H1 (cell line): ENCODE measurements around the gene RAD50.

Source experiments
- CTCF ChIP-seq, 3 experiments: IDR thresholded peaks; 1 replicate in 2 of 3; 2 replicates in 1 of 3; pipeline versions ENCODE4 v1.5.1 to v1.6.1; 2011; ENCODE audit warnings: low read length in 3 of 3, mild to moderate bottlenecking in 3 of 3, inconsistent platforms in 2 of 3, low read depth in 1 of 3, moderate library complexity in 1 of 3; ENCODE audit not compliant: insufficient read depth in 1 of 3; ENCODE audit errors: control extremely low read depth in 1 of 3
- EGR1 ChIP-seq: IDR thresholded peaks from 2 replicates; pipeline ENCODE4 v1.6.1; 2011; ENCODE audit warnings: low read depth, low read length, borderline replicate concordance
- EP300 ChIP-seq, 2 experiments: IDR thresholded peaks; 1 replicate in 1 of 2; 2 replicates in 1 of 2; pipeline ENCODE4 v1.6.1; 2011 to 2012; ENCODE audit warnings: low read depth in 2 of 2, low read length in 2 of 2, mild to moderate bottlenecking in 2 of 2, borderline replicate concordance in 1 of 2, inconsistent platforms in 1 of 2, moderate library complexity in 1 of 2
- FOSL1 ChIP-seq: IDR thresholded peaks from 2 replicates; pipeline ENCODE4 v1.6.1; 2011; ENCODE audit warnings: mild to moderate bottlenecking, low read depth, low read length, moderate library complexity; ENCODE audit not compliant: insufficient read depth
- JUN ChIP-seq: IDR thresholded peaks from 2 replicates; pipeline ENCODE4 v1.6.1; 2011; ENCODE audit warnings: low read depth, mild to moderate bottlenecking, improper control_type of control experiment, low read length
- MAFK ChIP-seq: IDR thresholded peaks from 2 replicates; pipeline ENCODE4 v1.6.1; 2012; ENCODE audit warnings: low read depth, mild to moderate bottlenecking, improper control_type of control experiment, low read length
- MAX ChIP-seq: IDR thresholded peaks from 2 replicates; pipeline ENCODE4 v1.6.1; 2012; ENCODE audit warnings: inconsistent platforms
- POLR2A ChIP-seq, 2 experiments: IDR thresholded peaks; 1 replicate in 1 of 2; 2 replicates in 1 of 2; pipeline ENCODE4 v1.6.1; 2011; ENCODE audit warnings: low read depth in 2 of 2, low read length in 2 of 2, mild to moderate bottlenecking in 2 of 2; ENCODE audit errors: control extremely low read depth in 1 of 2
- POLR2AphosphoS5 ChIP-seq: IDR thresholded peaks from 2 replicates; pipeline ENCODE4 v1.6.1; 2011; ENCODE audit warnings: low read depth, low read length
- RAD21 ChIP-seq, 2 experiments: IDR thresholded peaks in 1 of 2; conservative IDR thresholded peaks in 1 of 2; 2 replicates each; pipeline ENCODE4 v1.6.1; 2011; ENCODE audit warnings: low read depth in 2 of 2, low read length in 2 of 2, improper control_type of control experiment in 1 of 2, inconsistent platforms in 1 of 2, mild to moderate bottlenecking in 1 of 2, moderate library complexity in 1 of 2
- TBP ChIP-seq: IDR thresholded peaks from 2 replicates; pipeline ENCODE4 v1.6.1; 2011; ENCODE audit warnings: low read depth, low read length, improper control_type of control experiment
- TEAD4 ChIP-seq: IDR thresholded peaks from 2 replicates; pipeline ENCODE4 v1.6.1; 2012; ENCODE audit warnings: low read depth, low read length, inconsistent platforms, mixed read lengths
- YY1 ChIP-seq: IDR thresholded peaks from 2 replicates; pipeline ENCODE4 v1.6.1; 2011; ENCODE audit warnings: low read depth, mild to moderate bottlenecking, low read length
- ZNF274 ChIP-seq: IDR thresholded peaks from 2 replicates; pipeline ENCODE4 v1.7.0; 2012; ENCODE audit warnings: low read length, borderline replicate concordance; ENCODE audit errors: extremely low read depth

- TF ChIP-seq EP300 (IDR thresholded peaks at IDR 0.05; ENCODE audit: borderline replicate concordance in 1 of 2, low read depth in 2 of 2, low read length in 2 of 2) = no peak
- TF ChIP-seq MAX = no peak
- no peak for TF ChIP-seq TEAD4
- no peak for TF ChIP-seq CTCF (IDR thresholded peaks at IDR 0.05; ENCODE audit: control extremely low read depth in 1 of 3, insufficient read depth in 1 of 3, low read depth in 1 of 3, low read length in 3 of 3)
- TF ChIP-seq MAFK = no peak
- TF ChIP-seq EGR1 = no peak
- TF ChIP-seq RAD21 (IDR thresholded peaks at IDR 0.05 in 1 of 2, conservative IDR thresholded peaks at IDR 0.05 in 1 of 2; ENCODE audit: low read depth in 2 of 2, low read length in 2 of 2) = no peak
- TF ChIP-seq JUN = no peak
- TF ChIP-seq POLR2A (IDR thresholded peaks at IDR 0.05; ENCODE audit: control extremely low read depth in 1 of 2, low read depth in 2 of 2, low read length in 2 of 2) = no peak
- no peak for TF ChIP-seq ZNF274
- TF ChIP-seq POLR2AphosphoS5 = no peak
- no peak for TF ChIP-seq TBP
- no peak for TF ChIP-seq FOSL1
- no peak for TF ChIP-seq YY1
Observed at GRCh38 chr5:132662925-132663770, 106.4 kb downstream of the RAD50 start.
